ENCODE data around the gene ZNF92. TPM values are rescaled to one million over a fixed set of nuclear protein-coding genes. Genes with fewer than 3 reads are reported as not detected.

Gene ZNF92
- total and polyA plus RNA-seq, 2 of the 13 experiments (the other 11 are each of a cell fraction or from before 2014, with no cell fraction given) = 4.0 to 13.2 TPM

DNA sequence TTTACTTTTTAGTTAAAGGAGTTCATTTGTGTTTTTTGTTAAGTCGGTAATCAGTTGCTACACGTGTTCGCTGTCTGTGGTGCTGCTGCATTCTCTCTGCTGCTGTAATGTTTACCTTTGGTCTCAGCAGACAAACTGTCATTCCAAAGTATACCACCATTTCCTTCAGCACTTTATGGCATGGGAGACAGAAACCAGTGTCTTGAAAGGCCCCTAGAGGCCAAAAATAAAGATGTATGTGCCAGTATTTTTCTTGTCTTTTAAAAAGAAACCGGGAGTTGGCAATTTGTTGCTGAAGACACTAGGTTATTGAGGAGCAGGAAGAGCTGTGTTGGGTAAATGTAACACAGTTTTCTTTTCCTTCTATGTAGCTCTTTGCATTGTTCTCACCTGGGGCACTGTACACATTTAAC is 24.1 kb downstream of the ZNF92 start (continued):
- TF ChIP-seq, protein P1, sequence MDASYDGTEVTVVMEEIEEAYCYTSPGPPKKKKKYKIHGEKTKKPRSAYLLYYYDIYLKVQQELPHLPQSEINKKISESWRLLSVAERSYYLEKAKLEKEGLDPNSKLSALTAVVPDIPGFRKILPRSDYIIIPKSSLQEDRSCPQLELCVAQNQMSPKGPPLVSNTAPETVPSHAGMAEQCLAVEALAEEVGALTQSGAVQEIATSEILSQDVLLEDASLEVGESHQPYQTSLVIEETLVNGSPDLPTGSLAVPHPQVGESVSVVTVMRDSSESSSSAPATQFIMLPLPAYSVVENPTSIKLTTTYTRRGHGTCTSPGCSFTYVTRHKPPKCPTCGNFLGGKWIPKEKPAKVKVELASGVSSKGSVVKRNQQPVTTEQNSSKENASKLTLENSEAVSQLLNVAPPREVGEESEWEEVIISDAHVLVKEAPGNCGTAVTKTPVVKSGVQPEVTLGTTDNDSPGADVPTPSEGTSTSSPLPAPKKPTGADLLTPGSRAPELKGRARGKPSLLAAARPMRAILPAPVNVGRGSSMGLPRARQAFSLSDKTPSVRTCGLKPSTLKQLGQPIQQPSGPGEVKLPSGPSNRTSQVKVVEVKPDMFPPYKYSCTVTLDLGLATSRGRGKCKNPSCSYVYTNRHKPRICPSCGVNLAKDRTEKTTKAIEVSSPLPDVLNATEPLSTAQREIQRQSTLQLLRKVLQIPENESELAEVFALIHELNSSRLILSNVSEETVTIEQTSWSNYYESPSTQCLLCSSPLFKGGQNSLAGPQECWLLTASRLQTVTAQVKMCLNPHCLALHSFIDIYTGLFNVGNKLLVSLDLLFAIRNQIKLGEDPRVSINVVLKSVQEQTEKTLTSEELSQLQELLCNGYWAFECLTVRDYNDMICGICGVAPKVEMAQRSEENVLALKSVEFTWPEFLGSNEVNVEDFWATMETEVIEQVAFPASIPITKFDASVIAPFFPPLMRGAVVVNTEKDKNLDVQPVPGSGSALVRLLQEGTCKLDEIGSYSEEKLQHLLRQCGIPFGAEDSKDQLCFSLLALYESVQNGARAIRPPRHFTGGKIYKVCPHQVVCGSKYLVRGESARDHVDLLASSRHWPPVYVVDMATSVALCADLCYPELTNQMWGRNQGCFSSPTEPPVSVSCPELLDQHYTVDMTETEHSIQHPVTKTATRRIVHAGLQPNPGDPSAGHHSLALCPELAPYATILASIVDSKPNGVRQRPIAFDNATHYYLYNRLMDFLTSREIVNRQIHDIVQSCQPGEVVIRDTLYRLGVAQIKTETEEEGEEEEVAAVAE (CRISPR knock-in tag; IDR thresholded peaks at IDR 0.05; ENCODE audit: borderline replicate concordance) = 0 out of 2 replicates have a peak, but pooled peaks have one; percentile 44
- TF ChIP-seq TCF12 (IDR thresholded peaks at IDR 0.05) = no peak
- no peak for TF ChIP-seq TCF12 (CRISPR knock-in tag; IDR thresholded peaks at IDR 0.05)
- TF ChIP-seq RXRB (CRISPR knock-in tag; IDR thresholded peaks at IDR 0.05; ENCODE audit: borderline replicate concordance) = peak; percentile 53; the same call in 1 of the 2 replicates
- peak; percentile 62; the same call in 1 of the 2 replicates for TF ChIP-seq SMAD3 (CRISPR knock-in tag; IDR thresholded peaks at IDR 0.05)
- TF ChIP-seq ZNF572 (CRISPR knock-in tag; IDR thresholded peaks at IDR 0.05) = no peak
- TF ChIP-seq HOXD1 (CRISPR knock-in tag; IDR thresholded peaks at IDR 0.05) = no peak
- TF ChIP-seq MBNL3 (CRISPR knock-in tag; conservative IDR thresholded peaks at IDR 0.05) = no peak
- peak; percentile 52 for TF ChIP-seq PPARG (CRISPR knock-in tag; conservative IDR thresholded peaks at IDR 0.05)
- TF ChIP-seq, protein P2, sequence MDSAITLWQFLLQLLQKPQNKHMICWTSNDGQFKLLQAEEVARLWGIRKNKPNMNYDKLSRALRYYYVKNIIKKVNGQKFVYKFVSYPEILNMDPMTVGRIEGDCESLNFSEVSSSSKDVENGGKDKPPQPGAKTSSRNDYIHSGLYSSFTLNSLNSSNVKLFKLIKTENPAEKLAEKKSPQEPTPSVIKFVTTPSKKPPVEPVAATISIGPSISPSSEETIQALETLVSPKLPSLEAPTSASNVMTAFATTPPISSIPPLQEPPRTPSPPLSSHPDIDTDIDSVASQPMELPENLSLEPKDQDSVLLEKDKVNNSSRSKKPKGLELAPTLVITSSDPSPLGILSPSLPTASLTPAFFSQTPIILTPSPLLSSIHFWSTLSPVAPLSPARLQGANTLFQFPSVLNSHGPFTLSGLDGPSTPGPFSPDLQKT (CRISPR knock-in tag; IDR thresholded peaks at IDR 0.05; ENCODE audit: borderline replicate concordance) = no peak
- TF ChIP-seq ZNF24 (IDR thresholded peaks at IDR 0.05) = no peak
- TF ChIP-seq TCF7L2 (IDR thresholded peaks at IDR 0.05; ENCODE audit: low read depth, low read length) = no peak
- TF ChIP-seq HNRNPK (IDR thresholded peaks at IDR 0.05; ENCODE audit: low read depth, low read length, poor library complexity, severe bottlenecking) = no peak
- TF ChIP-seq, protein P3, sequence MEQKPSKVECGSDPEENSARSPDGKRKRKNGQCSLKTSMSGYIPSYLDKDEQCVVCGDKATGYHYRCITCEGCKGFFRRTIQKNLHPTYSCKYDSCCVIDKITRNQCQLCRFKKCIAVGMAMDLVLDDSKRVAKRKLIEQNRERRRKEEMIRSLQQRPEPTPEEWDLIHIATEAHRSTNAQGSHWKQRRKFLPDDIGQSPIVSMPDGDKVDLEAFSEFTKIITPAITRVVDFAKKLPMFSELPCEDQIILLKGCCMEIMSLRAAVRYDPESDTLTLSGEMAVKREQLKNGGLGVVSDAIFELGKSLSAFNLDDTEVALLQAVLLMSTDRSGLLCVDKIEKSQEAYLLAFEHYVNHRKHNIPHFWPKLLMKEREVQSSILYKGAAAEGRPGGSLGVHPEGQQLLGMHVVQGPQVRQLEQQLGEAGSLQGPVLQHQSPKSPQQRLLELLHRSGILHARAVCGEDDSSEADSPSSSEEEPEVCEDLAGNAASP (CRISPR knock-in tag; IDR thresholded peaks at IDR 0.05; ENCODE audit: borderline replicate concordance) = peak; percentile 54; the same call in 1 of the 2 replicates
- TF ChIP-seq FOXK2 (IDR thresholded peaks at IDR 0.05) = 0 out of 2 replicates have a peak, but pooled peaks have one; percentile 44
- no peak for TF ChIP-seq PHF21A (CRISPR knock-in tag; IDR thresholded peaks at IDR 0.05)
- no peak for TF ChIP-seq HNRNPL (IDR thresholded peaks at IDR 0.05; ENCODE audit: low read depth, low read length)
- TF ChIP-seq RFX1 (IDR thresholded peaks at IDR 0.05) = no peak
- peak; percentile 63; the same call in 1 of the 2 replicates for TF ChIP-seq FOXO1 (CRISPR knock-in tag; IDR thresholded peaks at IDR 0.05)
- TF ChIP-seq SP2 (CRISPR knock-in tag; IDR thresholded peaks at IDR 0.05) = no peak
- peak; percentile 77 for TF ChIP-seq HDAC2 (CRISPR knock-in tag; IDR thresholded peaks at IDR 0.05)
- peak; percentile 61; the same call in 1 of the 2 replicates for TF ChIP-seq BHLHE40 (IDR thresholded peaks at IDR 0.05; ENCODE audit: low read length)
- TF ChIP-seq TMF1 (CRISPR knock-in tag; IDR thresholded peaks at IDR 0.05; ENCODE audit: low read depth) = no peak
- no peak for TF ChIP-seq HOXA5 (CRISPR knock-in tag; IDR thresholded peaks at IDR 0.05)
- TF ChIP-seq ISL2 (CRISPR knock-in tag; IDR thresholded peaks at IDR 0.05) = peak; percentile 53
- TF ChIP-seq ZNF484 (CRISPR knock-in tag; IDR thresholded peaks at IDR 0.05; ENCODE audit: borderline replicate concordance, low read depth) = no peak
- no peak for TF ChIP-seq ZBTB21 (CRISPR knock-in tag; IDR thresholded peaks at IDR 0.05)
